Bronchial epithelial cell (primary cell): Measurements from ENCODE around the gene MAGEA4. TPM values are rescaled to one million over a fixed set of nuclear protein-coding genes. Genes with fewer than 3 reads are reported as not detected.

Experiments used
- DNase-seq: peaks from one replicate; pipeline ENCODE4 v3.0.0-alpha.2; 2010; ENCODE audit warnings: low read depth
- FAIRE-seq: peaks from 2 replicates; lab custom pipeline; 2011; peaks lifted over from hg19 to GRCh38; lab: Jason Lieb, UNC
- H3K27me3 ChIP-seq: 2 replicates; pipeline ENCODE4 v1.5.1; 2011; ENCODE audit warnings: low read length; ENCODE audit not compliant: control insufficient read depth, insufficient read depth
- H3K36me3 ChIP-seq: 2 replicates; pipeline ENCODE4 v1.5.1; 2011; ENCODE audit warnings: low read length; ENCODE audit not compliant: control insufficient read depth, insufficient read depth
- H3K4me3 ChIP-seq: 2 replicates; pipeline ENCODE4 v1.5.1; 2011; ENCODE audit warnings: mild to moderate bottlenecking, low read depth, low read length, control low read depth
- CTCF ChIP-seq: IDR thresholded peaks from 2 replicates; pipeline ENCODE4 v1.5.1; 2011; ENCODE audit warnings: mild to moderate bottlenecking, moderate library complexity, low read length, control low read depth, inconsistent platforms; ENCODE audit not compliant: insufficient read depth, severe bottlenecking
- total RNA-seq: library from RNA; depleted of rRNA; stranded (reverse); fragments of >200 nt; gene quantifications from 2 replicates; pipeline ENCODE4 v1.2.1, GENCODE V29; 2014

The MAGEA4 gene
- total RNA-seq, 1 donor from 2014 or later, result not detected

- Histone ChIP-seq H3K4me3 (no peak overlapping the region), H3K27me3 (no peaks in the 10 kb centered on the region), H3K36me3 (no peaks in the 10 kb centered on the region)
- peak; percentile 13 for FAIRE-seq
- no peak for TF ChIP-seq CTCF
- DNase-seq, result no peak
These were observed 11.0 kb downstream of the MAGEA4 start for GRCh38 chrX:151923648-151924047.

DNA sequence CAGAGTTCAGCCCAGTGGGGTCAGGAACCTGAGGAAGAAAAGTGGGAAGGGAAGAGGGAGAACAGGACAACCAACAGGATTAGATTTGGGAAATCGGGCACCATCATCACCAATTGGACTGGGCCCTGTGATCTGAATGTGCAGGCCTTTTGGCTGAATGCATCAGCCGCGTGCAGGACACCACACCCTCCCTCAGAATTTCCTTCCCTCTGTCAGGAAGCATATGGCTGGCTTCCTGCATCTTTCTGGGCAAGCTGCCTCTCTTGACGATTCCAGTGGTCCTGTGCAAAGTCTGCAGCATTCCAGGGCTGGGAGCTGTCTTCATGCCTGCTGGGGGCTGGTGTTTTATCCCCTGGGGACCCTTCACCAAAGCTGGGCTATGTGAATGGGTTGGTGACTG lies 16.4 kb downstream of the MAGEA4 start:
- Histone ChIP-seq H3K27me3 (no peaks in the 10 kb centered on the region), H3K4me3 (no peak overlapping the region), H3K36me3 (no peaks in the 10 kb centered on the region)
- DNase-seq (no peak), FAIRE-seq (no peak)
- no peak for TF ChIP-seq CTCF

DNA sequence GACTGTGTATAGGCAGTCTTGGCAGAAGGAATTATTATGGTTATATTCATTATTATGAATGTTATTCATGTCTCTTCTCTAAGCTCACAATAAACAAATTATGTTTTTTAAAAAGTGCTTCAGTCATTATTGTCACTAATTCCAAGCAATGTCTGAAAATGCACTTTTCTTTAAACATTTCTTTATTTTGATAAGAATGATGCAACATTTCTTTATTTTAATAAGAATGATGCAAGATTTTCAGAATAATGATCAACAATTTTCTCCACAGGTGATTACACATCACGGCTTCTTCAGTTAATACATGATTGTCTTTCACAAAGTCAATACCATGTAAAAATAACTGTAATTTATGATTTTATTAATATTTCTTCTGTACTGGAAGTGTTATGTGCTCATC lies 22.7 kb downstream of the MAGEA4 start:
- Histone ChIP-seq H3K27me3 (no peaks in the 10 kb centered on the region), H3K36me3 (no peaks in the 10 kb centered on the region), H3K4me3 (no peak overlapping the region)
- TF ChIP-seq CTCF, result no peak
- DNase-seq, result no peak
- FAIRE-seq, result no peak

GRCh38 chrX:151938172-151938571 lies 25.5 kb downstream of the MAGEA4 start:
- peak; percentile 53 for DNase-seq
- H3K4me3 ChIP-seq, result no peak overlapping the region
- no peaks in the 10 kb centered on the region for H3K36me3 ChIP-seq
- FAIRE-seq, result no peak
- no peak for TF ChIP-seq CTCF
- H3K27me3 ChIP-seq, result no peaks in the 10 kb centered on the region

- H3K27me3 ChIP-seq, result no peaks in the 10 kb centered on the region
- peaks cover 15% of the 10 kb centered on the region for H3K36me3 ChIP-seq
- TF ChIP-seq CTCF, result no peak
- DNase-seq (no peak), FAIRE-seq (no peak)
- H3K4me3 ChIP-seq, result no peak overlapping the region
These were observed 42.0 kb downstream of the MAGEA4 start for GRCh38 chrX:151954730-151955129.

- peak; percentile 81 for FAIRE-seq
- no peak for DNase-seq
- TF ChIP-seq CTCF, result no peak
- H3K4me3 ChIP-seq, result no peak overlapping the region
- no peaks in the 10 kb centered on the region for H3K27me3 ChIP-seq
- H3K36me3 ChIP-seq, result peaks cover 24% of the 10 kb centered on the region
These were observed 45.4 kb downstream of the MAGEA4 start for GRCh38 chrX:151958101-151958500.
